Measurements from ENCODE around the gene EIF4EBP3. TPM values are rescaled to one million over a fixed set of nuclear protein-coding genes. Genes with fewer than 3 reads are reported as not detected.

The EIF4EBP3 gene
- total RNA-seq, 4 donors from 2014 or later: 7.8 to 25.3 (median 9.2) TPM

DNA sequence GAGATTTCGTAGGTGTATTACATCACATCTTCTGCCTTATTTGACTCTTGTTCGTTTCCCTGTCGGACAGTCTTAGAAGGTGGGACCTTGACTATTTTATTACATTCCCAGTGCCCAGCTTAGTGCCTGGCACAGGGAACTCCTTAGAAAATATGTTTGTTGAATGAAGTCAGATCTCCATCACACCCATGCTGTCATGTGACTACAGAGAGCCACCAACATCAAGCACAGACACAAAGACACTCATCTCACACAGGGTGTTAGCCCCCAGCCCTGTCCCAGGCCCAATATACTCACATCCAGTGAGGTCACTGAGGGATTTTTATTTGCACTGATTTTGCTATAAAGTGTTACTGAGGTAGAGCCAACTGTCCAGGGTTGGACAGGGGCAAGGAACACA is 10.5 kb downstream of the EIF4EBP3 start:
- intact Hi-C loops (cut with DNase I): no loop called here
- DNase-seq (ENCODE audit: extremely low spot score): no peak
- TF ChIP-seq POLR2AphosphoS5 (IDR thresholded peaks at IDR 0.05) (no peak), EP300 (IDR thresholded peaks at IDR 0.05) (no peak), POLR2A (IDR thresholded peaks at IDR 0.05; ENCODE audit: low read depth) (no peak)
- TF ChIP-seq, protein P1, sequence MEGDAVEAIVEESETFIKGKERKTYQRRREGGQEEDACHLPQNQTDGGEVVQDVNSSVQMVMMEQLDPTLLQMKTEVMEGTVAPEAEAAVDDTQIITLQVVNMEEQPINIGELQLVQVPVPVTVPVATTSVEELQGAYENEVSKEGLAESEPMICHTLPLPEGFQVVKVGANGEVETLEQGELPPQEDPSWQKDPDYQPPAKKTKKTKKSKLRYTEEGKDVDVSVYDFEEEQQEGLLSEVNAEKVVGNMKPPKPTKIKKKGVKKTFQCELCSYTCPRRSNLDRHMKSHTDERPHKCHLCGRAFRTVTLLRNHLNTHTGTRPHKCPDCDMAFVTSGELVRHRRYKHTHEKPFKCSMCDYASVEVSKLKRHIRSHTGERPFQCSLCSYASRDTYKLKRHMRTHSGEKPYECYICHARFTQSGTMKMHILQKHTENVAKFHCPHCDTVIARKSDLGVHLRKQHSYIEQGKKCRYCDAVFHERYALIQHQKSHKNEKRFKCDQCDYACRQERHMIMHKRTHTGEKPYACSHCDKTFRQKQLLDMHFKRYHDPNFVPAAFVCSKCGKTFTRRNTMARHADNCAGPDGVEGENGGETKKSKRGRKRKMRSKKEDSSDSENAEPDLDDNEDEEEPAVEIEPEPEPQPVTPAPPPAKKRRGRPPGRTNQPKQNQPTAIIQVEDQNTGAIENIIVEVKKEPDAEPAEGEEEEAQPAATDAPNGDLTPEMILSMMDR (IDR thresholded peaks at IDR 0.05): no peak
- Histone ChIP-seq H3K36me3 (peaks cover 0 to 39% (median 16%) of the 10 kb centered on the region in 4 donors), H3K4me3 (peak overlapping the region in 1 of 4 donors; percentile 71), H3K9me3 (no peaks in the 10 kb centered on the region), H3K27me3 (no peaks in the 10 kb centered on the region), H3K27ac (replicated peaks in 1 of 4) (peak overlapping the region; percentile 86 to 90 (median 88)), H3K4me1 (peaks cover 37 to 60% (median 54%) of the 10 kb centered on the region in 4 donors)
- 86% methylated on average over 3 of the region's 3 CpGs for WGBS

DNA sequence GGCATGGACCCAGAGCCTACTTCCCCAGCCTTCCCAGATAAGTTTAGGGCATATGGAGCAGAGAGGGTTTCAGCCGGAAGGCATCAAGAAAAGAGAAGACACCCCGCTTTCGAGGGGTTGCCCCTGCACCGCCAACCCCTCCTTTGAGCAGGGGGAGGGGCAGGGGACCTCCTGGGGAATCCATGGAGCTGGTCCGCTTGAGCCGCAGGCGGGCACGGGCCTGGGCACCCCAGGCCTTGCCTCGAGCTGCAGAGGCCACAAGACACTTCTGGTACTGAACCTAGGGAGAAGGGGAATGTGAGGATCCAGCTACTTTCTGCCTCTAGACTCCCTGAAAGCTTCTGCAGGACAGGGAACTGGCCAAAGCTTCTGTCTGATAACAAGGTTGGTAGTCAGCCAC is 11.1 kb downstream of the EIF4EBP3 start:
- Histone ChIP-seq H3K4me1 (peaks cover 43 to 66% (median 58%) of the 10 kb centered on the region in 4 donors), H3K27ac (replicated peaks in 1 of 4) (peak overlapping the region; percentile 86 to 90 (median 88)), H3K9me3 (no peaks in the 10 kb centered on the region), H3K4me3 (no peak overlapping the region), H3K36me3 (peaks cover 0 to 39% (median 16%) of the 10 kb centered on the region in 4 donors), H3K27me3 (no peaks in the 10 kb centered on the region)
- intact Hi-C loops (cut with DNase I): no loop called here
- TF ChIP-seq POLR2AphosphoS5 (IDR thresholded peaks at IDR 0.05) (no peak), POLR2A (IDR thresholded peaks at IDR 0.05; ENCODE audit: low read depth) (no peak), EP300 (IDR thresholded peaks at IDR 0.05) (no peak)
- TF ChIP-seq, protein P1 (IDR thresholded peaks at IDR 0.05): no peak
- DNase-seq (ENCODE audit: extremely low spot score): no peak
- WGBS: 87% methylated on average over 5 of the region's 9 CpGs

DNA sequence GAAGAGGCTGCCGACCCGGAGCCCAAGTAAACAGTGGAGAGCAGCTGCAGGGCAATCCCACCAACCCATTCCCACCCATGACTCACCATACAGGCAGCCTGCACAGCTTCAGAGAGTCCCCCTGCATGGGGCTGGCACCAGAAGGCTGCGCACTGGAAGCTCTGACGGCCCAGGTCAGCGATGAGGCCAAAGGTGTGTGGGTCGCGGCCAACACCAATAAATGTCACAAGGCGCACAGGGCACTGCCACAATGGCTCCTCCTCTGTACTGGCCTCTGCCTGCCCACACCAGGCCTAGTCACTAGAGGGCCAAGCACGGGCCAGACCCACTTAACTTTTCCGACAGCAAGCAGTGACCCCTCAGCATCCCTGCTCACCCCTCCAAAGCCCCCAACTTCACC is 12.8 kb downstream of the EIF4EBP3 start:
- Histone ChIP-seq H3K4me3 (no peak overlapping the region), H3K36me3 (peaks cover 0 to 39% (median 16%) of the 10 kb centered on the region in 4 donors), H3K27ac (replicated peaks in 1 of 4) (no peak overlapping the region), H3K9me3 (no peaks in the 10 kb centered on the region), H3K4me1 (peaks cover 34 to 57% (median 49%) of the 10 kb centered on the region in 4 donors), H3K27me3 (no peaks in the 10 kb centered on the region)
- no peak for DNase-seq (ENCODE audit: extremely low spot score)
- no peak for TF ChIP-seq POLR2AphosphoS5 (IDR thresholded peaks at IDR 0.05)
- TF ChIP-seq EP300 (IDR thresholded peaks at IDR 0.05): no peak
- TF ChIP-seq, protein P1 (IDR thresholded peaks at IDR 0.05): no peak
- no peak for TF ChIP-seq POLR2A (IDR thresholded peaks at IDR 0.05; ENCODE audit: low read depth)
- WGBS: 92% methylated on average over 10 of the region's 10 CpGs
- intact Hi-C loops (cut with DNase I): no loop called here

DNA sequence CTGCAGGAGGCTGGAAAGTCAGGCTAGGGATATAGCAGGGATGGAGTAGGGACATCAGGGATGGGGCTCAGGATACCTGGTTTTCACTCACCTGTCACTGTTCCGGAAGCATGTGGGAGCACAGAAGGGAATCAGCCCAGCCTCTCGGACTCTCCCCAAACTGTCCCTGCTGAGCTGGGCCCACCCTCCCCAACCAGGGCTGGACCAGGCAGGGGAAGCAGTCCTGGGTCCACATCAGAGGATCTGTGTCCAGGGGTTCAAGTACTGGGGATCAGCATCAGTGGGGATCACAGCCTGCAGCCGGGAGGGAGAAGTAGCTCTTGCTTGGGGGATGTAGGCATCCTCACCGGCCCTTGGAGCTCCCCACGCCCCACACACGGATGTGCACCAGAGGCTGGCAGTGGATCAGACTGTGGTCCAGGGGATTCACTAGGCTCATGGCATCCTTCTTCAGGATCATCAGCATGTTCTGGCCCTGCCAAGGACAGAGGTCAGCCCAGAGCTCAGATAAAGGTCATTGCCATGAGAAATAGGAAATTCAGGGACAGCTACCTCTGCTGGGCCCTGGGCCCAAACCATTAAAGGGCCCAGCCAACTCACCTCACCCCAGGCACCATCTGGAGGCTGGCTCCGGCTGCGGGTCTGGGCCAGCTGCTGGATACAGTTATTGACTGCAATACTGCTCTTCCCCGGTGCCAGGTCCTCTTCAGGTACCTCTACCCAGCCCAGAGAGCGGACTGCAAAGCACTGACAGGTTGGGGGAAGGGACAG is 14.5 kb downstream of the EIF4EBP3 start:
- Histone ChIP-seq H3K27me3 (no peaks in the 10 kb centered on the region), H3K4me3 (no peak overlapping the region), H3K27ac (replicated peaks in 1 of 4) (peak overlapping the region in 1 of 4 donors; percentile 11), H3K9me3 (no peaks in the 10 kb centered on the region), H3K4me1 (peaks cover 28 to 59% (median 51%) of the 10 kb centered on the region in 4 donors), H3K36me3 (peaks cover 0 to 48% (median 27%) of the 10 kb centered on the region in 4 donors)
- WGBS: 97% methylated on average over 5 of the region's 10 CpGs
- TF ChIP-seq EP300 (IDR thresholded peaks at IDR 0.05): no peak
- DNase-seq (ENCODE audit: extremely low spot score): no peak
- intact Hi-C loops (cut with DNase I): no loop called here

DNA sequence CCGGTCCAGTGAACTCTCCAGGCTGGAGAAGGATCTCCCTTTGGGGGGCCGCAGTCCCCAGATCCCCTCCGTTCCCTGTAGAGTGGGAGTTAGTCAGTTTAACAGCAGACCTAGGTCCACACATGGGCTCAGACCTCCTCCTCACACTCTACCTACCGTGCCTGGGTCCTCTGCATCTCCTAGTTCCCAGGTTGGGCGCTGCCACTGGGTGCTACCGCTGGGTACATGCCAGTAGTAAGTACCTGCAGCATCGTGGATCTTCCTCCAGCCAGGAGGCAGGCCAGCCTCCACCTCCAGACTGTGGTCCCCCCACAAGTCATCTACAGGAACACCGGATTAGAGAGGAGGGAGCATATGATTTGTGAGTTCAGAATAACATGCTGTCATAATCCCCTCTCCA is 16.1 kb downstream of the EIF4EBP3 start:
- Histone ChIP-seq H3K27ac (replicated peaks in 1 of 4) (peak overlapping the region; percentile 90 to 94 (median 92)), H3K36me3 (peaks cover 0 to 62% (median 44%) of the 10 kb centered on the region in 4 donors), H3K9me3 (no peaks in the 10 kb centered on the region), H3K4me1 (peaks cover 42 to 65% (median 56%) of the 10 kb centered on the region in 4 donors), H3K4me3 (peak overlapping the region; percentile 68 to 96 (median 74)), H3K27me3 (no peaks in the 10 kb centered on the region)
- no peak for DNase-seq (ENCODE audit: extremely low spot score)
- 63% methylated on average over 4 of the region's 8 CpGs for WGBS
- TF ChIP-seq EP300 (IDR thresholded peaks at IDR 0.05) (no peak), POLR2A (IDR thresholded peaks at IDR 0.05; ENCODE audit: low read depth) (no peak), POLR2AphosphoS5 (IDR thresholded peaks at IDR 0.05) (no peak)
- TF ChIP-seq, protein P1 (IDR thresholded peaks at IDR 0.05): no peak
- intact Hi-C loops (cut with DNase I): no loop called here
